HEK293 (cell line): ENCODE data around the gene UBR4.

ENCODE experiments used
- GLI4 ChIP-seq: fragments of 450-650 bp; formaldehyde crosslinking; IDR thresholded peaks from 2 replicates; pipeline ENCODE4 v1.5.1; 2016; ENCODE audit warnings: missing biosample characterization, missing genetic modification characterization
- GLIS1 ChIP-seq: fragments of 450-650 bp; formaldehyde crosslinking; IDR thresholded peaks from 2 replicates; pipeline ENCODE4 v1.5.1; 2016; ENCODE audit warnings: missing biosample characterization, missing genetic modification characterization
- RBAK ChIP-seq: fragments of 450-650 bp; formaldehyde crosslinking; IDR thresholded peaks from 2 replicates; pipeline ENCODE4 v1.5.1; 2016; ENCODE audit warnings: missing biosample characterization, missing genetic modification characterization
- SETDB1 ChIP-seq: IDR thresholded peaks from one replicate; pipeline ENCODE4 v1.6.1; 2017; ENCODE audit warnings: mild to moderate bottlenecking, low read length, moderate library complexity, mixed read lengths; ENCODE audit not compliant: insufficient read length
- WT1 ChIP-seq: fragments of 450-650 bp; formaldehyde crosslinking; IDR thresholded peaks from 2 replicates; pipeline ENCODE4 v1.5.1; 2016; ENCODE audit warnings: missing biosample characterization, missing genetic modification characterization
- ZNF146 ChIP-seq: fragments of 450-650 bp; formaldehyde crosslinking; IDR thresholded peaks from 2 replicates; pipeline ENCODE4 v1.5.1; 2016; ENCODE audit warnings: missing biosample characterization, missing genetic modification characterization
- ZNF48 ChIP-seq: fragments of 450-650 bp; formaldehyde crosslinking; IDR thresholded peaks from 2 replicates; pipeline ENCODE4 v1.5.1; 2016; ENCODE audit warnings: missing biosample characterization, missing genetic modification characterization
- ZNF501 ChIP-seq: fragments of 450-650 bp; formaldehyde crosslinking; IDR thresholded peaks from 2 replicates; pipeline ENCODE4 v1.5.1; 2016; ENCODE audit warnings: missing biosample characterization, missing genetic modification characterization
- ZNF514 ChIP-seq: fragments of 450-650 bp; formaldehyde crosslinking; IDR thresholded peaks from 2 replicates; pipeline ENCODE4 v1.5.1; 2016; ENCODE audit warnings: missing biosample characterization, missing genetic modification characterization
- ZNF544 ChIP-seq: fragments of 450-650 bp; formaldehyde crosslinking; IDR thresholded peaks from 2 replicates; pipeline ENCODE4 v1.5.0; 2017; ENCODE audit warnings: missing biosample characterization, missing genetic modification characterization
- ZNF561 ChIP-seq: fragments of 450-650 bp; IDR thresholded peaks from 2 replicates; pipeline ENCODE4 v1.5.1; 2018; ENCODE audit warnings: missing biosample characterization, missing genetic modification characterization, borderline replicate concordance
- ZNF660 ChIP-seq: fragments of 450-650 bp; IDR thresholded peaks from 2 replicates; pipeline ENCODE4 v1.5.1; 2018; ENCODE audit warnings: missing biosample characterization, mild to moderate bottlenecking, missing genetic modification characterization
- ZNF768 ChIP-seq: fragments of 450-650 bp; formaldehyde crosslinking; IDR thresholded peaks from 2 replicates; pipeline ENCODE4 v1.5.1; 2018; ENCODE audit warnings: missing biosample characterization, mild to moderate bottlenecking, missing genetic modification characterization
- ZXDB ChIP-seq: fragments of 450-650 bp; formaldehyde crosslinking; IDR thresholded peaks from 2 replicates; pipeline ENCODE4 v1.5.1; 2016; ENCODE audit warnings: missing biosample characterization, missing genetic modification characterization
- TF ChIP-seq, protein P1 (sequence below): fragments of 450-650 bp; formaldehyde crosslinking; IDR thresholded peaks from 2 replicates; pipeline ENCODE4 v1.5.1; 2016; ENCODE audit warnings: missing biosample characterization, missing genetic modification characterization, borderline replicate concordance
- TF ChIP-seq, protein P2 (sequence below): fragments of 450-650 bp; formaldehyde crosslinking; IDR thresholded peaks from 2 replicates; pipeline ENCODE4 v1.5.1; 2016; ENCODE audit warnings: missing biosample characterization, missing genetic modification characterization
- TF ChIP-seq, protein P3 (sequence below): fragments of 450-650 bp; formaldehyde crosslinking; IDR thresholded peaks from 2 replicates; pipeline ENCODE4 v1.5.1; 2016; ENCODE audit warnings: missing biosample characterization, missing genetic modification characterization
- TF ChIP-seq, protein P4 (sequence below): fragments of 450-650 bp; IDR thresholded peaks from 2 replicates; pipeline ENCODE4 v1.5.1; 2018; ENCODE audit warnings: missing biosample characterization, mild to moderate bottlenecking, missing genetic modification characterization
- TF ChIP-seq, protein P5 (sequence below): fragments of 450-650 bp; formaldehyde crosslinking; IDR thresholded peaks from 2 replicates; pipeline ENCODE4 v1.5.0; 2017; ENCODE audit warnings: missing biosample characterization, missing genetic modification characterization, borderline replicate concordance
- TF ChIP-seq, protein P6 (sequence below): fragments of 450-650 bp; formaldehyde crosslinking; IDR thresholded peaks from 2 replicates; pipeline ENCODE4 v1.5.1; 2016; ENCODE audit warnings: missing biosample characterization, missing genetic modification characterization
- TF ChIP-seq, protein P7 (sequence below): fragments of 450-650 bp; formaldehyde crosslinking; IDR thresholded peaks from 2 replicates; pipeline ENCODE4 v1.5.1; 2016; ENCODE audit warnings: missing biosample characterization, missing genetic modification characterization
- TF ChIP-seq, protein P8 (sequence below): fragments of 450-650 bp; formaldehyde crosslinking; IDR thresholded peaks from 2 replicates; pipeline ENCODE4 v1.5.1; 2017; ENCODE audit warnings: missing biosample characterization, missing genetic modification characterization

UBR4 gene

DNA sequence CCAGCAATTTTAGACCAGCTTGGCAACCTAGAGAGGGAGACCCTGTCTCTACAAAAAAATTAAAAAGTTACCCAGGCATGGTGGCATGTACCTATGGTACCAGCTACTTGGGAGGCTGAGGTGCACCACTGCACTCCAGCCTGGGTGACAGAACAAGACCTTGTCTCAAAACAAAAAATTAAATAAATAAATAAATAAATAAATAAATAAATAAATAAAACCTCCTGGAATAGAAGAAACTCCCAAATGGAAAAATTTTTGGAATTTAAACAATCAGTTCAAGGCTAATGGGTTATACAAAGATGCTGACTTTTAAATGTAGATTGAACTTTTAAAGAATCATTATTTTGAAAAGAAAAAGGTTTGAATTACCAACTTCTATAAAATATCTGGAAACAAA lies 22.2 kb downstream of the UBR4 start (continued):
- TF ChIP-seq, protein P1, sequence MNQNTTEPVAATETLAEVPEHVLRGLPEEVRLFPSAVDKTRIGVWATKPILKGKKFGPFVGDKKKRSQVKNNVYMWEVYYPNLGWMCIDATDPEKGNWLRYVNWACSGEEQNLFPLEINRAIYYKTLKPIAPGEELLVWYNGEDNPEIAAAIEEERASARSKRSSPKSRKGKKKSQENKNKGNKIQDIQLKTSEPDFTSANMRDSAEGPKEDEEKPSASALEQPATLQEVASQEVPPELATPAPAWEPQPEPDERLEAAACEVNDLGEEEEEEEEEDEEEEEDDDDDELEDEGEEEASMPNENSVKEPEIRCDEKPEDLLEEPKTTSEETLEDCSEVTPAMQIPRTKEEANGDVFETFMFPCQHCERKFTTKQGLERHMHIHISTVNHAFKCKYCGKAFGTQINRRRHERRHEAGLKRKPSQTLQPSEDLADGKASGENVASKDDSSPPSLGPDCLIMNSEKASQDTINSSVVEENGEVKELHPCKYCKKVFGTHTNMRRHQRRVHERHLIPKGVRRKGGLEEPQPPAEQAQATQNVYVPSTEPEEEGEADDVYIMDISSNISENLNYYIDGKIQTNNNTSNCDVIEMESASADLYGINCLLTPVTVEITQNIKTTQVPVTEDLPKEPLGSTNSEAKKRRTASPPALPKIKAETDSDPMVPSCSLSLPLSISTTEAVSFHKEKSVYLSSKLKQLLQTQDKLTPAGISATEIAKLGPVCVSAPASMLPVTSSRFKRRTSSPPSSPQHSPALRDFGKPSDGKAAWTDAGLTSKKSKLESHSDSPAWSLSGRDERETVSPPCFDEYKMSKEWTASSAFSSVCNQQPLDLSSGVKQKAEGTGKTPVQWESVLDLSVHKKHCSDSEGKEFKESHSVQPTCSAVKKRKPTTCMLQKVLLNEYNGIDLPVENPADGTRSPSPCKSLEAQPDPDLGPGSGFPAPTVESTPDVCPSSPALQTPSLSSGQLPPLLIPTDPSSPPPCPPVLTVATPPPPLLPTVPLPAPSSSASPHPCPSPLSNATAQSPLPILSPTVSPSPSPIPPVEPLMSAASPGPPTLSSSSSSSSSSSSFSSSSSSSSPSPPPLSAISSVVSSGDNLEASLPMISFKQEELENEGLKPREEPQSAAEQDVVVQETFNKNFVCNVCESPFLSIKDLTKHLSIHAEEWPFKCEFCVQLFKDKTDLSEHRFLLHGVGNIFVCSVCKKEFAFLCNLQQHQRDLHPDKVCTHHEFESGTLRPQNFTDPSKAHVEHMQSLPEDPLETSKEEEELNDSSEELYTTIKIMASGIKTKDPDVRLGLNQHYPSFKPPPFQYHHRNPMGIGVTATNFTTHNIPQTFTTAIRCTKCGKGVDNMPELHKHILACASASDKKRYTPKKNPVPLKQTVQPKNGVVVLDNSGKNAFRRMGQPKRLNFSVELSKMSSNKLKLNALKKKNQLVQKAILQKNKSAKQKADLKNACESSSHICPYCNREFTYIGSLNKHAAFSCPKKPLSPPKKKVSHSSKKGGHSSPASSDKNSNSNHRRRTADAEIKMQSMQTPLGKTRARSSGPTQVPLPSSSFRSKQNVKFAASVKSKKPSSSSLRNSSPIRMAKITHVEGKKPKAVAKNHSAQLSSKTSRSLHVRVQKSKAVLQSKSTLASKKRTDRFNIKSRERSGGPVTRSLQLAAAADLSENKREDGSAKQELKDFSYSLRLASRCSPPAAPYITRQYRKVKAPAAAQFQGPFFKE (tag by site-specific recombination): no peak
- 0 out of 2 replicates have a peak, but pooled peaks have one; percentile 66 for TF ChIP-seq RBAK (tag by site-specific recombination)
- TF ChIP-seq, protein P2, sequence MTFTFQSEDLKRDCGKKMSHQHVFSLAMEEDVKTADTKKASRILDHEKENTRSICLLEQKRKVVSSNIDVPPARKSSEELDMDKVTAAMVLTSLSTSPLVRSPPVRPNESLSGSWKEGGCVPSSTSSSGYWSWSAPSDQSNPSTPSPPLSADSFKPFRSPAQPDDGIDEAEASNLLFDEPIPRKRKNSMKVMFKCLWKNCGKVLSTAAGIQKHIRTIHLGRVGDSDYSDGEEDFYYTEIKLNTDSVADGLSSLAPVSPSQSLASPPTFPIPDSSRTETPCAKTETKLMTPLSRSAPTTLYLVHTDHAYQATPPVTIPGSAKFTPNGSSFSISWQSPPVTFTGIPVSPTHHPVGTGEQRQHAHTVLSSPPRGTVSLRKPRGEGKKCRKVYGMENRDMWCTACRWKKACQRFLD (tag by site-specific recombination): peak; percentile 53; the same call in 1 of the 2 replicates
- TF ChIP-seq, protein P3, sequence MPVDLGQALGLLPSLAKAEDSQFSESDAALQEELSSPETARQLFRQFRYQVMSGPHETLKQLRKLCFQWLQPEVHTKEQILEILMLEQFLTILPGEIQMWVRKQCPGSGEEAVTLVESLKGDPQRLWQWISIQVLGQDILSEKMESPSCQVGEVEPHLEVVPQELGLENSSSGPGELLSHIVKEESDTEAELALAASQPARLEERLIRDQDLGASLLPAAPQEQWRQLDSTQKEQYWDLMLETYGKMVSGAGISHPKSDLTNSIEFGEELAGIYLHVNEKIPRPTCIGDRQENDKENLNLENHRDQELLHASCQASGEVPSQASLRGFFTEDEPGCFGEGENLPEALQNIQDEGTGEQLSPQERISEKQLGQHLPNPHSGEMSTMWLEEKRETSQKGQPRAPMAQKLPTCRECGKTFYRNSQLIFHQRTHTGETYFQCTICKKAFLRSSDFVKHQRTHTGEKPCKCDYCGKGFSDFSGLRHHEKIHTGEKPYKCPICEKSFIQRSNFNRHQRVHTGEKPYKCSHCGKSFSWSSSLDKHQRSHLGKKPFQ: 0 out of 2 replicates have a peak, but pooled peaks have one; percentile 42
- TF ChIP-seq, protein P4, sequence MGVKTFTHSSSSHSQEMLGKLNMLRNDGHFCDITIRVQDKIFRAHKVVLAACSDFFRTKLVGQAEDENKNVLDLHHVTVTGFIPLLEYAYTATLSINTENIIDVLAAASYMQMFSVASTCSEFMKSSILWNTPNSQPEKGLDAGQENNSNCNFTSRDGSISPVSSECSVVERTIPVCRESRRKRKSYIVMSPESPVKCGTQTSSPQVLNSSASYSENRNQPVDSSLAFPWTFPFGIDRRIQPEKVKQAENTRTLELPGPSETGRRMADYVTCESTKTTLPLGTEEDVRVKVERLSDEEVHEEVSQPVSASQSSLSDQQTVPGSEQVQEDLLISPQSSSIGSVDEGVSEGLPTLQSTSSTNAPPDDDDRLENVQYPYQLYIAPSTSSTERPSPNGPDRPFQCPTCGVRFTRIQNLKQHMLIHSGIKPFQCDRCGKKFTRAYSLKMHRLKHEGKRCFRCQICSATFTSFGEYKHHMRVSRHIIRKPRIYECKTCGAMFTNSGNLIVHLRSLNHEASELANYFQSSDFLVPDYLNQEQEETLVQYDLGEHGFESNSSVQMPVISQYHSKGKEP (tag by site-specific recombination): no peak
- no peak for TF ChIP-seq ZNF561 (tag by site-specific recombination)
- TF ChIP-seq GLIS1: no peak
- no peak for TF ChIP-seq ZNF544 (tag by site-specific recombination)
- TF ChIP-seq, protein P5, sequence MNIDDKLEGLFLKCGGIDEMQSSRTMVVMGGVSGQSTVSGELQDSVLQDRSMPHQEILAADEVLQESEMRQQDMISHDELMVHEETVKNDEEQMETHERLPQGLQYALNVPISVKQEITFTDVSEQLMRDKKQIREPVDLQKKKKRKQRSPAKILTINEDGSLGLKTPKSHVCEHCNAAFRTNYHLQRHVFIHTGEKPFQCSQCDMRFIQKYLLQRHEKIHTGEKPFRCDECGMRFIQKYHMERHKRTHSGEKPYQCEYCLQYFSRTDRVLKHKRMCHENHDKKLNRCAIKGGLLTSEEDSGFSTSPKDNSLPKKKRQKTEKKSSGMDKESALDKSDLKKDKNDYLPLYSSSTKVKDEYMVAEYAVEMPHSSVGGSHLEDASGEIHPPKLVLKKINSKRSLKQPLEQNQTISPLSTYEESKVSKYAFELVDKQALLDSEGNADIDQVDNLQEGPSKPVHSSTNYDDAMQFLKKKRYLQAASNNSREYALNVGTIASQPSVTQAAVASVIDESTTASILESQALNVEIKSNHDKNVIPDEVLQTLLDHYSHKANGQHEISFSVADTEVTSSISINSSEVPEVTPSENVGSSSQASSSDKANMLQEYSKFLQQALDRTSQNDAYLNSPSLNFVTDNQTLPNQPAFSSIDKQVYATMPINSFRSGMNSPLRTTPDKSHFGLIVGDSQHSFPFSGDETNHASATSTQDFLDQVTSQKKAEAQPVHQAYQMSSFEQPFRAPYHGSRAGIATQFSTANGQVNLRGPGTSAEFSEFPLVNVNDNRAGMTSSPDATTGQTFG: no peak
- 0 out of 2 replicates have a peak, but pooled peaks have one; percentile 17 for TF ChIP-seq WT1
- no peak for TF ChIP-seq ZNF514
- no peak for TF ChIP-seq ZNF48 (tag by site-specific recombination)
- peak; percentile 83 for TF ChIP-seq ZXDB (tag by site-specific recombination)
- TF ChIP-seq, protein P6, sequence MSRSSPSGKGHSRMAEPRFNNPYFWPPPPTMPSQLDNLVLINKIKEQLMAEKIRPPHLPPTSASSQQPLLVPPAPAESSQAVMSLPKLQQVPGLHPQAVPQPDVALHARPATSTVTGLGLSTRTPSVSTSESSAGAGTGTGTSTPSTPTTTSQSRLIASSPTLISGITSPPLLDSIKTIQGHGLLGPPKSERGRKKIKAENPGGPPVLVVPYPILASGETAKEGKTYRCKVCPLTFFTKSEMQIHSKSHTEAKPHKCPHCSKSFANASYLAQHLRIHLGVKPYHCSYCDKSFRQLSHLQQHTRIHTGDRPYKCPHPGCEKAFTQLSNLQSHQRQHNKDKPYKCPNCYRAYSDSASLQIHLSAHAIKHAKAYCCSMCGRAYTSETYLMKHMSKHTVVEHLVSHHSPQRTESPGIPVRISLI: no peak
- TF ChIP-seq ZNF501: peak; percentile 87
- no peak for TF ChIP-seq SETDB1
- TF ChIP-seq, protein P7, sequence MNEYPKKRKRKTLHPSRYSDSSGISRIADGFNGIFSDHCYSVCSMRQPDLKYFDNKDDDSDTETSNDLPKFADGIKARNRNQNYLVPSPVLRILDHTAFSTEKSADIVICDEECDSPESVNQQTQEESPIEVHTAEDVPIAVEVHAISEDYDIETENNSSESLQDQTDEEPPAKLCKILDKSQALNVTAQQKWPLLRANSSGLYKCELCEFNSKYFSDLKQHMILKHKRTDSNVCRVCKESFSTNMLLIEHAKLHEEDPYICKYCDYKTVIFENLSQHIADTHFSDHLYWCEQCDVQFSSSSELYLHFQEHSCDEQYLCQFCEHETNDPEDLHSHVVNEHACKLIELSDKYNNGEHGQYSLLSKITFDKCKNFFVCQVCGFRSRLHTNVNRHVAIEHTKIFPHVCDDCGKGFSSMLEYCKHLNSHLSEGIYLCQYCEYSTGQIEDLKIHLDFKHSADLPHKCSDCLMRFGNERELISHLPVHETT (tag by site-specific recombination): peak; percentile 64; the same call in 1 of the 2 replicates
- no peak; the same call in 1 of the 2 replicates for TF ChIP-seq ZNF146 (tag by site-specific recombination)
- TF ChIP-seq, protein P8, sequence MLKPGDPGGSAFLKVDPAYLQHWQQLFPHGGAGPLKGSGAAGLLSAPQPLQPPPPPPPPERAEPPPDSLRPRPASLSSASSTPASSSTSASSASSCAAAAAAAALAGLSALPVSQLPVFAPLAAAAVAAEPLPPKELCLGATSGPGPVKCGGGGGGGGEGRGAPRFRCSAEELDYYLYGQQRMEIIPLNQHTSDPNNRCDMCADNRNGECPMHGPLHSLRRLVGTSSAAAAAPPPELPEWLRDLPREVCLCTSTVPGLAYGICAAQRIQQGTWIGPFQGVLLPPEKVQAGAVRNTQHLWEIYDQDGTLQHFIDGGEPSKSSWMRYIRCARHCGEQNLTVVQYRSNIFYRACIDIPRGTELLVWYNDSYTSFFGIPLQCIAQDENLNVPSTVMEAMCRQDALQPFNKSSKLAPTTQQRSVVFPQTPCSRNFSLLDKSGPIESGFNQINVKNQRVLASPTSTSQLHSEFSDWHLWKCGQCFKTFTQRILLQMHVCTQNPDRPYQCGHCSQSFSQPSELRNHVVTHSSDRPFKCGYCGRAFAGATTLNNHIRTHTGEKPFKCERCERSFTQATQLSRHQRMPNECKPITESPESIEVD (tag by site-specific recombination): no peak
- TF ChIP-seq ZNF768: no peak
- no peak for TF ChIP-seq GLI4 (tag by site-specific recombination)
- no peak for TF ChIP-seq ZNF660 (tag by site-specific recombination)
